Measurements from ENCODE around the gene ACTRT2.

- TF ChIP-seq, protein P1, sequence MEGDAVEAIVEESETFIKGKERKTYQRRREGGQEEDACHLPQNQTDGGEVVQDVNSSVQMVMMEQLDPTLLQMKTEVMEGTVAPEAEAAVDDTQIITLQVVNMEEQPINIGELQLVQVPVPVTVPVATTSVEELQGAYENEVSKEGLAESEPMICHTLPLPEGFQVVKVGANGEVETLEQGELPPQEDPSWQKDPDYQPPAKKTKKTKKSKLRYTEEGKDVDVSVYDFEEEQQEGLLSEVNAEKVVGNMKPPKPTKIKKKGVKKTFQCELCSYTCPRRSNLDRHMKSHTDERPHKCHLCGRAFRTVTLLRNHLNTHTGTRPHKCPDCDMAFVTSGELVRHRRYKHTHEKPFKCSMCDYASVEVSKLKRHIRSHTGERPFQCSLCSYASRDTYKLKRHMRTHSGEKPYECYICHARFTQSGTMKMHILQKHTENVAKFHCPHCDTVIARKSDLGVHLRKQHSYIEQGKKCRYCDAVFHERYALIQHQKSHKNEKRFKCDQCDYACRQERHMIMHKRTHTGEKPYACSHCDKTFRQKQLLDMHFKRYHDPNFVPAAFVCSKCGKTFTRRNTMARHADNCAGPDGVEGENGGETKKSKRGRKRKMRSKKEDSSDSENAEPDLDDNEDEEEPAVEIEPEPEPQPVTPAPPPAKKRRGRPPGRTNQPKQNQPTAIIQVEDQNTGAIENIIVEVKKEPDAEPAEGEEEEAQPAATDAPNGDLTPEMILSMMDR (IDR thresholded peaks at IDR 0.05), result peak; percentile 24 to 49 (median 36)
- TF ChIP-seq EP300 (IDR thresholded peaks at IDR 0.05), result no peak
These were observed 48.4 kb downstream of the ACTRT2 start for GRCh38 chr1:3069491-3070308.
